SIG-M5 (cell line): ENCODE data around the gene SELENOT.

Experiments
- DNase-seq: peaks from one replicate; lab custom pipeline; 2025; lab: John Stamatoyannopoulos, UW

The SELENOT gene

GRCh38 chr3:150663461-150663860 lies 60.3 kb downstream of the SELENOT start:
- DNase-seq: no peak

GRCh38 chr3:150666167-150666566 lies 63.0 kb downstream of the SELENOT start:
- no peak for DNase-seq

- no peak for DNase-seq
Measured at GRCh38 chr3:150673966-150674365, 70.8 kb downstream of the SELENOT start.

- DNase-seq: no peak
Measured at GRCh38 chr3:150675587-150675986, 72.5 kb downstream of the SELENOT start.
